Esophagus squamous epithelium (tissue), 5 donors: Measurements from ENCODE around the gene CAMTA1. TPM values are rescaled to one million over a fixed set of nuclear protein-coding genes. Genes with fewer than 3 reads are reported as not detected.

ENCODE experiments used
- DNase-seq: peaks from one replicate; lab custom pipeline; 2025; lab: John Stamatoyannopoulos, UW
- H3K27ac ChIP-seq, 4 donors: fragments of 200-600 bp; sonication (generic); one replicate each; pipeline ENCODE4 v1.5.1; 2016 to 2019; ENCODE audit warnings: mild to moderate bottlenecking in 1 of 4
- H3K27me3 ChIP-seq, 4 donors: fragments of 200-600 bp; sonication (generic); 1 replicate in 3 of 4; 2 replicates in 1 of 4; pipeline versions ENCODE4 v1.5.1 to v1.6.0; 2017 to 2021; ENCODE audit warnings: antibody characterized with exemption in 1 of 4
- H3K36me3 ChIP-seq, 3 donors: fragments of 200-600 bp; sonication (generic); one replicate each; pipeline ENCODE4 v1.5.1; 2016 to 2019
- H3K4me1 ChIP-seq, 3 donors: fragments of 200-600 bp; sonication (generic); one replicate each; pipeline ENCODE4 v1.5.1; 2017 to 2019
- H3K4me3 ChIP-seq, 4 donors: fragments of 200-600 bp; sonication (generic); 1 replicate in 3 of 4; 2 replicates in 1 of 4; pipeline ENCODE4 v1.5.1; 2016 to 2019; ENCODE audit warnings: mild to moderate bottlenecking in 2 of 4, moderate library complexity in 1 of 4
- H3K9me3 ChIP-seq, 3 donors: fragments of 200-600 bp; sonication (generic); one replicate each; pipeline ENCODE4 v1.5.1; 2016 to 2019
- CTCF ChIP-seq, 6 experiments: fragments of 450-650 bp in 4 of 6; fragments of 200-600 bp in 2 of 6; sonication (generic) in 2 of 6; IDR thresholded peaks; one replicate each; pipeline ENCODE4 v1.5.1; 2016 to 2019; ENCODE audit warnings: antibody characterized with exemption in 6 of 6, mild to moderate bottlenecking in 4 of 6, moderate library complexity in 4 of 6
- POLR2A ChIP-seq, 4 donors: fragments of 450-650 bp; IDR thresholded peaks; one replicate each; pipeline ENCODE4 v1.6.1; 2017; ENCODE audit warnings: antibody characterized with exemption in 4 of 4, mild to moderate bottlenecking in 4 of 4, moderate library complexity in 3 of 4
- WGBS, 2 donors: methylation state at CpG; one replicate each; pipeline ENCODE4 v1.1.5; 2018; 5-methylcytosine and 5-hydroxymethylcytosine counted together
- intact Hi-C: fragments of 100-400 bp; cut with DNase I; formaldehyde crosslinking; loops from one replicate; pipeline ENCODE4 v1.15.0; 2022
- total RNA-seq, 4 donors: library from RNA; depleted of rRNA; stranded (reverse); fragments of >200 nt; gene quantifications; one replicate each; pipeline ENCODE4 v1.1.0, GENCODE V29; 2016
- donor health status: DM: yes; HTN: yes; CAD: no.

CAMTA1 gene
- total RNA-seq, 4 donors from 2014 or later, result 31.3 to 77.4 (median 45.9) TPM

GRCh38 chr1:6822530-6823359 is 37.5 kb downstream of the CAMTA1 start:
- H3K4me1 ChIP-seq, result peaks cover 0 to 18% (median 6%) of the 10 kb centered on the region in 3 donors
- no peak for DNase-seq
- no peak for TF ChIP-seq POLR2A (IDR thresholded peaks at IDR 0.05)
- TF ChIP-seq CTCF (IDR thresholded peaks at IDR 0.05), result no peak
- no peak overlapping the region for H3K27ac ChIP-seq
- H3K27me3 ChIP-seq, result no peaks in the 10 kb centered on the region
- no peak overlapping the region for H3K4me3 ChIP-seq
- H3K9me3 ChIP-seq, result no peaks in the 10 kb centered on the region
- WGBS, 2 donors, result 77 to 80% methylated on average over 10 of the region's 10 CpGs
- intact Hi-C loops, result no loop called here
- H3K36me3 ChIP-seq, result peaks cover 0 to 10% (median 0%) of the 10 kb centered on the region in 3 donors

- intact Hi-C loops, result no loop called here
These were observed 38.5 kb downstream of the CAMTA1 start for GRCh38 chr1:6823793-6824192.

GRCh38 chr1:6824665-6825368 is 39.6 kb downstream of the CAMTA1 start:
- intact Hi-C loops, result no loop called here
- 60 to 62% methylated on average over 6 of the region's 6 CpGs for WGBS, 2 donors
- no peak for DNase-seq

More at GRCh38 chr1:6823793-6824192, 38.5 kb downstream of the CAMTA1 start:
- DNase-seq, result no peak
- H3K36me3 ChIP-seq, result peaks cover 0 to 10% (median 0%) of the 10 kb centered on the region in 3 donors
- no peaks in the 10 kb centered on the region for H3K9me3 ChIP-seq
- peaks cover 0 to 18% (median 6%) of the 10 kb centered on the region in 3 donors for H3K4me1 ChIP-seq
- no peak for TF ChIP-seq CTCF (IDR thresholded peaks at IDR 0.05)
- TF ChIP-seq POLR2A (IDR thresholded peaks at IDR 0.05), result no peak
- no peak overlapping the region for H3K4me3 ChIP-seq
- H3K27ac ChIP-seq, result no peak overlapping the region
- no peaks in the 10 kb centered on the region for H3K27me3 ChIP-seq

GRCh38 chr1:6825828-6826227 is 40.6 kb downstream of the CAMTA1 start:
- Histone ChIP-seq H3K9me3 (no peaks in the 10 kb centered on the region), H3K4me1 (peaks cover 0 to 18% (median 6%) of the 10 kb centered on the region in 3 donors), H3K27me3 (no peaks in the 10 kb centered on the region), H3K36me3 (peaks cover 0 to 10% (median 0%) of the 10 kb centered on the region in 3 donors), H3K4me3 (no peak overlapping the region), H3K27ac (no peak overlapping the region)
- DNase-seq, result no peak
- WGBS, 2 donors, result 83 to 89% methylated on average over 4 of the region's 4 CpGs
- intact Hi-C loops, result no loop called here
- TF ChIP-seq POLR2A (IDR thresholded peaks at IDR 0.05) (no peak), CTCF (IDR thresholded peaks at IDR 0.05) (no peak)

More at GRCh38 chr1:6824665-6825368, 39.6 kb downstream of the CAMTA1 start:
- TF ChIP-seq CTCF (IDR thresholded peaks at IDR 0.05) (no peak), POLR2A (IDR thresholded peaks at IDR 0.05) (no peak)
- H3K4me3 ChIP-seq, result no peak overlapping the region
- peaks cover 0 to 10% (median 0%) of the 10 kb centered on the region in 3 donors for H3K36me3 ChIP-seq
- no peaks in the 10 kb centered on the region for H3K27me3 ChIP-seq
- no peaks in the 10 kb centered on the region for H3K9me3 ChIP-seq
- no peak overlapping the region for H3K27ac ChIP-seq
- H3K4me1 ChIP-seq, result peaks cover 0 to 18% (median 6%) of the 10 kb centered on the region in 3 donors

- intact Hi-C loops, result no loop called here
- no peak for DNase-seq
- Histone ChIP-seq H3K36me3 (peaks cover 0 to 10% (median 0%) of the 10 kb centered on the region in 3 donors), H3K4me1 (peaks cover 0 to 26% (median 6%) of the 10 kb centered on the region in 3 donors), H3K27me3 (no peaks in the 10 kb centered on the region), H3K9me3 (no peaks in the 10 kb centered on the region), H3K27ac (no peak overlapping the region), H3K4me3 (no peak overlapping the region)
- TF ChIP-seq POLR2A (IDR thresholded peaks at IDR 0.05), result no peak
- no peak for TF ChIP-seq CTCF (IDR thresholded peaks at IDR 0.05)
- WGBS, 2 donors, result 88 to 92% methylated on average over 3 of the region's 3 CpGs
These were observed 41.8 kb downstream of the CAMTA1 start for GRCh38 chr1:6827079-6827478.
